A549 (cell line): ENCODE measurements around the gene SEMA6D. TPM values are rescaled to one million over a fixed set of nuclear protein-coding genes. Genes with fewer than 3 reads are reported as not detected.

ENCODE experiments used
- ATAC-seq, 2 experiments: fragments of 200-7000 bp in 1 of 2; fragments of >200 bp in 1 of 2; cut with Nextera tagmentation in 1 of 2; cut with Tn5 transposase in 1 of 2; 3 replicates each; pipeline versions ENCODE4 v1.8.0 to v1.9.1; 2018 to 2020; ENCODE audit warnings: mild to moderate bottlenecking in 1 of 2, moderate library complexity in 1 of 2
- CTCF ChIA-PET: fragments of 300-600 bp; sonication (Branson Sonifier 250); formaldehyde crosslinking; extraction: SDS; loops from one replicate; lab custom pipeline; 2021; ENCODE audit warnings: antibody characterized with exemption, inconsistent platforms; lab: Yijun Ruan, JAX
- POLR2A ChIA-PET: fragments of 350-600 bp; formaldehyde crosslinking; extraction: SDS; loops from one replicate; lab custom pipeline; 2021; ENCODE audit warnings: antibody characterized with exemption, inconsistent platforms; lab: Yijun Ruan, JAX
- DNase-seq, 2 experiments: peaks; one replicate each; pipeline versions ENCODE4 v3.0.0 to v3.0.0-alpha.2; 2011 to 2016; ENCODE audit warnings: low read depth in 1 of 2, low spot score in 1 of 2
- FAIRE-seq: peaks from 2 replicates; lab custom pipeline; 2011; peaks lifted over from hg19 to GRCh38; lab: Jason Lieb, UNC
- H3K27ac ChIP-seq, 2 experiments: fragments of >200 bp; sonication (Bioruptor Twin); formaldehyde crosslinking; 3 replicates each; pipeline ENCODE4 v1.5.1; 2016 to 2017
- H3K4me1 ChIP-seq: fragments of >200 bp; sonication (Bioruptor Twin); formaldehyde crosslinking; 3 replicates; pipeline ENCODE4 v1.6.1; 2016
- H3K4me2 ChIP-seq: fragments of >200 bp; sonication (Bioruptor Twin); formaldehyde crosslinking; 3 replicates; pipeline ENCODE4 v1.6.1; 2016
- H3K4me3 ChIP-seq: fragments of >200 bp; sonication (Bioruptor Twin); formaldehyde crosslinking; 3 replicates; pipeline ENCODE4 v1.5.1; 2016
- H3K9me3 ChIP-seq: fragments of >200 bp; sonication (Bioruptor Twin); formaldehyde crosslinking; 3 replicates; pipeline ENCODE4 v1.6.1; 2016
- BHLHE40 ChIP-seq: IDR thresholded peaks from 2 replicates; pipeline ENCODE4 v1.6.1; 2012; ENCODE audit warnings: low read depth, low read length, inconsistent platforms
- CBX2 ChIP-seq: fragments of 200-600 bp; sonication (generic); IDR thresholded peaks from 2 replicates; pipeline ENCODE4 v1.6.1; 2016; ENCODE audit warnings: low read depth, mild to moderate bottlenecking, borderline replicate concordance
- CBX8 ChIP-seq: fragments of 200-600 bp; sonication (generic); IDR thresholded peaks from 2 replicates; pipeline ENCODE4 v1.6.1; 2016
- CHD4 ChIP-seq: fragments of 200-600 bp; sonication (generic); IDR thresholded peaks from 2 replicates; pipeline ENCODE4 v1.6.1; 2016; ENCODE audit warnings: antibody characterized with exemption, mild to moderate bottlenecking, borderline replicate concordance
- CTCF ChIP-seq: fragments of >200 bp; sonication (Bioruptor Twin); formaldehyde crosslinking; IDR thresholded peaks from 3 replicates; pipeline ENCODE4 v1.5.1; 2016
- EP300 ChIP-seq, 2 experiments: fragments of >200 bp; sonication (Bioruptor Twin); formaldehyde crosslinking; IDR thresholded peaks; 2 replicates in 1 of 2; 3 replicates in 1 of 2; pipeline ENCODE4 v1.6.1; 2016 to 2017
- ESRRA ChIP-seq: fragments of 150-350 bp; IDR thresholded peaks from 2 replicates; pipeline ENCODE4 v1.6.1; 2014; ENCODE audit warnings: mild to moderate bottlenecking, low read length, borderline replicate concordance
- FOSB ChIP-seq: fragments of 250-450 bp; sonication (Bioruptor Pico); IDR thresholded peaks from 2 replicates; pipeline ENCODE4 v1.5.0; 2020; ENCODE audit warnings: mild to moderate bottlenecking, moderate library complexity
- FOXS1 ChIP-seq: fragments of 250-450 bp; sonication (Bioruptor Pico); IDR thresholded peaks from 2 replicates; pipeline ENCODE4 v1.5.0; 2020; ENCODE audit warnings: mild to moderate bottlenecking, moderate library complexity
- HES2 ChIP-seq: fragments of >200 bp; sonication (Bioruptor Twin); formaldehyde crosslinking; IDR thresholded peaks from 2 replicates; pipeline ENCODE4 v1.6.1; 2016
- HMGXB4 ChIP-seq: fragments of 250-450 bp; sonication (Bioruptor Pico); IDR thresholded peaks from 2 replicates; pipeline ENCODE4 v1.5.0; 2021; ENCODE audit warnings: mild to moderate bottlenecking, moderate library complexity, borderline replicate concordance
- HOXA7 ChIP-seq: fragments of 250-450 bp; sonication (Bioruptor Pico); IDR thresholded peaks from 2 replicates; pipeline ENCODE4 v1.5.0; 2020; ENCODE audit warnings: mild to moderate bottlenecking, moderate library complexity
- HOXB13 ChIP-seq: fragments of 250-450 bp; sonication (Bioruptor Pico); IDR thresholded peaks from 2 replicates; pipeline ENCODE4 v1.5.0; 2020; ENCODE audit warnings: low read depth, mild to moderate bottlenecking, moderate library complexity
- KDM1A ChIP-seq: fragments of 200-600 bp; sonication (generic); IDR thresholded peaks from 2 replicates; pipeline ENCODE4 v1.6.1; 2016; ENCODE audit warnings: low read depth, mild to moderate bottlenecking
- KDM5A ChIP-seq: fragments of 200-600 bp; sonication (generic); IDR thresholded peaks from 2 replicates; pipeline ENCODE4 v1.6.1; 2016; ENCODE audit warnings: antibody characterized with exemption, mild to moderate bottlenecking
- MAX ChIP-seq: IDR thresholded peaks from 2 replicates; pipeline ENCODE4 v1.6.1; 2012
- POLR2A ChIP-seq: IDR thresholded peaks from 2 replicates; pipeline ENCODE4 v1.6.1; 2012; ENCODE audit warnings: mild to moderate bottlenecking, low read length
- RAD21 ChIP-seq, 2 experiments: fragments of >200 bp in 1 of 2; sonication (Bioruptor Twin) in 1 of 2; formaldehyde crosslinking in 1 of 2; IDR thresholded peaks in 1 of 2; conservative IDR thresholded peaks in 1 of 2; 2 replicates in 1 of 2; 3 replicates in 1 of 2; pipeline ENCODE4 v1.6.1; 2012 to 2018; ENCODE audit warnings: inconsistent platforms in 1 of 2
- RCOR1 ChIP-seq: fragments of 150-350 bp; IDR thresholded peaks from 2 replicates; pipeline ENCODE4 v1.6.1; 2014; ENCODE audit warnings: antibody characterized with exemption, low read length, low read depth
- REST ChIP-seq: fragments of 200-600 bp; sonication (generic); IDR thresholded peaks from 2 replicates; pipeline ENCODE4 v1.6.1; 2016; ENCODE audit warnings: antibody characterized with exemption, mild to moderate bottlenecking, moderate library complexity
- USF2 ChIP-seq: fragments of 450-650 bp; IDR thresholded peaks from 2 replicates; pipeline ENCODE4 v1.6.1; 2014; ENCODE audit warnings: antibody characterized with exemption
- WGBS: methylation state at CpG from one replicate; pipeline ENCODE4 v1.1.6; 2017; ENCODE audit errors: missing lambda C conversion rate; 5-methylcytosine and 5-hydroxymethylcytosine counted together
- polyA plus RNA-seq, 4 experiments: library from polyadenylated mRNA; depleted of rRNA in 3 of 4; stranded (reverse); fragments of >200 nt; fragmentation: RNase III in 1 of 4; extraction: RNeasy Plus Mini Kit Qiagen cat#74134 plus additional on column Dnase treatment in 1 of 4; gene quantifications; 2 replicates in 3 of 4; 3 replicates in 1 of 4; pipeline ENCODE4 v1.2.3, GENCODE V29; 2011 to 2017

SEMA6D gene
- polyA plus RNA-seq, 2 of the 4 experiments (the other 2 are of a cell fraction), result not detected

GRCh38 chr15:47685141-47685870 lies 32.0 kb upstream of the SEMA6D start (continued):
- TF ChIP-seq CTCF (no peak), FOSB (no peak), MAX (no peak), CBX8 (no peak), FOXS1 (CRISPR knock-in tag) (no peak)

GRCh38 chr15:47688573-47689086 lies 28.7 kb upstream of the SEMA6D start:
- 2% methylated on average over 4 of the region's 4 CpGs for WGBS
- ChIA-PET POLR2A (no interaction called here), CTCF (no interaction called here)

GRCh38 chr15:47689660-47690059 lies 27.6 kb upstream of the SEMA6D start:
- Histone ChIP-seq H3K4me2 (no peak overlapping the region), H3K4me1 (no peaks in the 10 kb centered on the region), H3K9me3 (no peaks in the 10 kb centered on the region)
- 30% methylated on average over 3 of the region's 4 CpGs for WGBS
- no peak for FAIRE-seq
- no peak for DNase-seq
- TF ChIP-seq CBX2 (no peak), RCOR1 (no peak), HES2 (no peak), HOXA7 (CRISPR knock-in tag) (no peak), REST (no peak), RAD21 (conservative IDR thresholded peaks at IDR 0.05 in 1 of 2, IDR thresholded peaks at IDR 0.05 in 1 of 2) (no peak), BHLHE40 (no peak), EP300 (IDR thresholded peaks at IDR 0.05) (no peak), KDM1A (no peak), CHD4 (no peak), HOXB13 (no peak), ESRRA (no peak), USF2 (no peak), KDM5A (no peak), HMGXB4 (no peak), POLR2A (no peak)
- TF ChIP-seq, all 56 proteins: peak for 0
- CTCF ChIA-PET, result no interaction called here
- POLR2A ChIA-PET, result no interaction called here
- Histone ChIP-seq H3K4me3 (no peak overlapping the region), H3K27ac (no peak overlapping the region)
- ATAC-seq, result no peak

More at GRCh38 chr15:47688573-47689086, 28.7 kb upstream of the SEMA6D start:
- FAIRE-seq (no peak), ATAC-seq (no peak), DNase-seq (no peak)
- TF ChIP-seq CBX8, result no peak
- no peak overlapping the region for H3K27ac ChIP-seq
- no peak overlapping the region for H3K4me3 ChIP-seq
- no peak overlapping the region for H3K4me2 ChIP-seq
- no peaks in the 10 kb centered on the region for H3K4me1 ChIP-seq
- H3K9me3 ChIP-seq, result no peaks in the 10 kb centered on the region
